Right forelimb (tissue), 1 donor: ENCODE results near the gene TAOK3.
"Not testable (repeated sequence)": the region's sequence is repeated elsewhere in the genome, so short reads cannot be mapped to it uniquely, and the experiment has no call there.

Experiments used
- DNase-seq: peaks from one replicate; pipeline ENCODE4 v3.0.0-alpha.2; 2018

The TAOK3 gene

DNA sequence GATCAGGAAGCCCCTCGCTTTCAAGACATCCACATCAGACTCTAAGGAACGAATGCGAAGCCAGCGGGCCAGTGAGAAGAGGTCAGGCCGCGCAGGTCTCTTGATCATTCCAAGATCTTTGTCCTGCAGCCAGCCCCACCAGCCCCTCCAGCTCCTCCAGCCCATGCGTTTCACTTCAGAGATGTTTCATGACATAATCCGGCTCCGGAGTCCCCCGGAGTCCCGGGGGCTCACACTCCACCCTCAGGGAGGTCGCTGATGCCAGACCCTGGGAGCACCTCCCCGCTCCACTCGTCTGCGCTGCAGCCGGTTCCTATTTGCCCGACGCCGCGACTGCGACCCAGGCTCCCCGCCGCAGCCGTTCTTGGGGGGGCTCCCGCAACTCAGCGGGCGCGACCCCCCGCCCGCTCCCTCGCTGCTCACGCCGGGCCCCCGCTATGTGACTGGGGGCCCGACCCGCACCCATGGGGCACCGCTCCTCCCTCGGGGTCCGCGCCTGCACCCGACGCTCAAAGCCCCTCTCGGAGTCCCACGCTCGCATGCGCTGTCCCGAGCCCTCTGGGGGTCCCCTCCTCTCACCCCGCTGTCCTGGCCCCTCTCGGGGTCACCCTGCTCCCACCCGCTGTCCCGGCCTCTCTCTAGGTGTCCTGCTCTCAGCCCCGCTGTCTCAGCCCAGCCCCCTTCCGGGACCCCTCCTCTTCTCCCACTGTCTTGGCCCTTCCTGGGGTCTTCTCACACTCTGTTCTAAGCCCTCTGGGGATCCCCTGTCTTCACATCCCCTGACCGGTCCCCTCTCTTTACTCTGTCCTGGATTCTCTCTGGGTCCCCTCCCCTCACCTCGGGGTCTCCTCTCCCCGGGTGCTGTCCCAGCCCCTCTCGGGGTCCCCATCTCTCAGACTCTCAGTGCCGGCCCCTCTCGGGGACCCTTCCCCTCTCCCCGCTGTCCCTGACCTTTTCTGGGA is 1.1 kb downstream of the TAOK3 start:
- DNase-seq: no peak

DNA sequence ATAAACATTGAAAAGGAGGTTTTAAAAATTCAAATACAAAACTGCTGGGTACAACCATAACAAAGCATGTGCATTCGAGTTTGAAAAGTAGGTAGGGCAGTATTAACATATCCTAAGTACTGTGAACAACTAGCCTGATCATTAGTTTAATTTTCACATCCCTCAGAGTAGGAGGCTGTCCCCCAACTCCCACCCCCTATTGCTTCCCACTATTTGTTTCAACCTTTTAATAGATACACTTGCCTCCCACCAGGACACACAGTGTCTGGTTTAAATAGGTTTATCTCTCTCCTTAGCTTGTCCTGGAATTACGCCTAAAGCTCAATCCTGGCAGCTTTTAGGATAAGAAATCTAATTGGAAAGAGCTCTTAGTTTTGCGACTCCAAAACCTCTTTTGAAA is 2.1 kb downstream of the TAOK3 start:
- DNase-seq: no peak

DNA sequence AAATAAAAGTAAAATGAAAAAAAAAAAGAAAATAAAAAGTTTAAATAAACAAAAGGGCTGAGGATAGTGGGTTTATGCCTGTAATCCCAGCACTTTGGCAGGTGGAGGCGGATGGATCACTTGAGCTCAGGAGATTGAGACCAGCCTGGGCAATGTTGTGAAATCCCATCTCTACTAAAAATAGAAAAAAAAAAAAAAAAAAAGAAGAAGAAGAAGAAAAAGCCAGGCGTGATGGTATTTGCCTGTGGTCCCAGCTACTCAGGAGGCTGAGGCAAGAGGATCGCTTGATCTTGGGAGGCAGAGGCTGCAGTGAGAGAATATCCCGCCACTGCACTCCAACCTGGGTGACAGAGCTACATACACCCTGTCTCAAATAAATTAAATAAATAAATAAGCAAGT is 3.9 kb downstream of the TAOK3 start:
- DNase-seq: no peak

DNA sequence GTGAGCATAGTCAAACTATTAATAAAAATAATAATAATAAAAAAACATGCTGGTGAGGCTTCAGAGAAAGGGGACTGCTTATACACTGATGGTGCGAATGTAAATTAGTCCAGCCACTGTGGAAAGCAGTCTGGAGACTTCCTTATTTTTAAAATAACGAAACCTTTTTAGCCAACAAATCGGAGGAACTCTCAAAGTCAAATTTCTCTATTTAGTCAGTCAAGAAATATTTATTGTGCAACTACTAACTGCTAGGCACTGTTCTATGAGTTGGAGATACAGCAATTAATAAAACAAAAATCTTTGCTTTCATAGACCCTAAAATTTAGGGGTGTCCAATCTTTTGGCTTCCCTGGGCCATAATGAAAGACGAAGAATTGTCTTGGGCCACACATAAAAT is 10.8 kb downstream of the TAOK3 start:
- no peak for DNase-seq

DNA sequence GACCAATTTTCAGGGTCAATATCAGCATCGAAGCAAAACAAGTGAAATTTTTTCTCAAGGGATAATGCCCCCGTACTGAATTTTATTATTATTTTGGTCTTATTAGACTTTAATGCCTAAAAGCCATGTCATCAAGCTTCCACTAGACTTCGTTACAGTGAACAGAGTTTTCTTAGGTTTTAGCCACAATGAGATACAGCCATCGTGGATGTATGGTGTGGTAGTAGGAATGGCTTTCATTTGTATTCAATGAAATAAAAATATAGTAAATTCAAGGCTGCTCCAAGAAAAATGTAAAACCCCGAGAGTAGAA is 11.7 kb downstream of the TAOK3 start:
- DNase-seq: no peak

DNA sequence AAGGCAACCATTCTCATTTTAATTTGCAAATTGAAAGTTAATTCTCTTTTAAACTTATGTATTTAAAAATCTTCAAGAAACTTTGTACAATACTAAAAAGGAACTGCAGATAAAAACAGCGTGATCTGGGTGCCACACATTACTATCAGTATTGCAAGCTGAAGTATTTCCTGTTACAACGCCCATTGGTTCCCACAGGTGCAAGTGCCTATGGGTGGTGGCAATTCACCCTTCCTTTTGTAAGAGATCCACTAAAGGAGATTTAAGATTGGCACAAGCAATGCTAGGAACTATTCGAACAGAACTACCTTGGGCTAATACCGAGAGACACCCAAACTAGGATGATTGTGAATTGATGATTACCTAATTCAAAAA is 13.2 kb downstream of the TAOK3 start:
- no peak for DNase-seq

DNA sequence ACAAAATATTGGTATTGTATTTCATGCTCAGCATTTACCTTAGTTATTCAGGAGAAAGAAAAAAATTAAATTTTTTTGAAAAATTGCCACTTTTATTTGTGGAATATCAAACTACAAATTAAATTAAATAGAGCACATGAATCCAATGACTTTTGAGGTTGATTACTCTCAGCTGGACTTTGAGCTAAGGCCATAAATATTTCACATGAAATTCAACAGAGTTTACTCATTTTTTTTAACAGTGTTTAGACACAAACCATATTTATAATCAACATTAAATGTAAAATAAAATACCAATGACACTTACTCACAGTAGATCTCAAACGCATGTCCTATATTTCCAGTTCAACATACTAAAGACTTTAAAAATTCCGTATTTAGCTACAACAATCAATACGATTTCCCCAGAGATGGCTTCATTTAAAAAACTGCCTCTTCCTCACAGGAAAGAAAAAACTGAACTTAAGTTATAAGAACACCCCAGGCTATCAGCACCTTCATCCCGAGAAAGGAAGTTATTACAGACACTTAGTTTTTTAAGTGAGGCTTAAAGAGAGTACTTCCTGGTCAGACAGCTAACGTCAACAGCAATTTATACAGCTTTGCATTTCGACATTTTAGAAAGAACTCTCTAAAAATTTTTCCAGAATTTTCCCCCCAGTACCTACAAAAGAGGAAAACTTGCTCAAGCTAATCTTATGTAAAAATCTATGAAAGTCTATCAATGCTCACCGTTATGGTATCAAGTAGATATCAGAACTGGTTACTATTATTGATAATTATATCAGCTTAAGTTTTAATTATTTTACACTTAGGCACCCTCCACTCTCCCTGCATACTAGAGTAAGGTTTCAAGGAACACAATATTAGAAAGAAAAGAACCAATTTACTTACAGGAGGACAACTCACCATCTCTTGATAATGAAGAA is 13.8 kb downstream of the TAOK3 start:
- DNase-seq: no peak

DNA sequence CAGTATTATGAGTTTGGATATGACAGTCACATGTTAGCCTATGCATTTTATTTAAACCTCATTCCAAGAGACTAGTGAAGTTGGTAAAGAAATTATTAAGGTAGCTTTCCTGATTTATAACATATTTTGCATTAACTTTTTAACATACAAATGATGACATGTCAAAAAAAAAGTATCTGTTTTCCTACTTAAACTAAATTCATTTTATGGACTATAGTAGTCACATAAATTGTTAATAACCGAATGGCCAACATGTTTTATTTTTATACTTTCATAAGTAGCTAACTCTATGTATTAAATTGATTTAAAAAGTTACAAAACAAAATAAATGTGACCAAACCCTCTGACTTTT is 14.7 kb downstream of the TAOK3 start:
- no peak for DNase-seq

DNA sequence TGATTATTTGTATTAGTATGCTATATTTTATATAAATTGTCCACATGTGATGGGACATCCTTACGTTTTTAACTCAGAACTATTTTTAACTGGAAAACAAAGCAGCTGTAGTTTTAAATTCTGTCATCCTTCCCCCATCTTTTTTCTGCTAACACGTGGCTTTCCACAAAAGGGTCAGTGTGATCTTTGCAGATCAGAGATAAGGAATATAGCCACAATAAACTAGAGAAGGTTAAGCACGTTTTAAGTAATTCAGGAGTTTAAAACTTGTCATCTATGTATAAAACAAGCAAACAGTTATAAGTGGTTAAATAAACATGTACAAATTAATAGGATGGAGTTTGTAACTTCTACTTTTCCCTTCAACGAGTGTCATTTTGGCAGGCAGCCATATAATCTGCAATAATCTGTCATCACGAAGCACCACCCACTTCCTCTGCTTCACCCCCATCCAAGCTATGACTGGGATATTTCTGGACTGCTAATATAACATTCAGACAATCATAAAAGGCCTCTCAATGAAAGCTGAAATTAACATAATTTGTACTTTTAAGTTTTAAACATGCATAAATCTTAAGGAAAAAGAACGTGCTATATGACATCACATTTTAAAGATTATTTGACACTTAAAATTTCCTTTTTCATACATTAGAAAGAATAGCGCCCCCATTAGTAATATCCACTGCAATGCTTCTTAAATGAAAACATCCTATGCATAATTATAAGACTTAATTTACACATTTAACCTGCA is 15.3 kb downstream of the TAOK3 start:
- DNase-seq: no peak

DNA sequence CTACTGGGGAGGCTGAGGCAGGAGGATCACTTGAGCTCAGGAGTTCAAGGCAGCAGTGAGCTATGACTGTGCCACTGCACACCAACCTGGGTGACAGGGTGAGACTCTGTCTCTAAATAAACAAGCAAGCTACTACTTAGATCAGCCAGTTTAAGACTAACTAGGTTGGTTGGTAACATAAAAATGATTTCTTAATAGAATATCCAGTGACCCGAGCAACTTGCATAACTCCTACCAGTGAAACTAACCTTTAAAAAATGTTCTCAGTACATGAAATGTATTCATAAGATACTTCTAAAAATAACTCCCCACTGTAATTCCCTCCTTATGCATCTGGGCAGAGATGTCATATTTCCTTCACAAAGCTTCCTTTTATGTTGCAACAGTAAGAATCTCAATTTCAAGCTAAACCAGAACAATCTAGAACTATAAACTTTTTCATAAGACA is 15.9 kb downstream of the TAOK3 start:
- DNase-seq: no peak

DNA sequence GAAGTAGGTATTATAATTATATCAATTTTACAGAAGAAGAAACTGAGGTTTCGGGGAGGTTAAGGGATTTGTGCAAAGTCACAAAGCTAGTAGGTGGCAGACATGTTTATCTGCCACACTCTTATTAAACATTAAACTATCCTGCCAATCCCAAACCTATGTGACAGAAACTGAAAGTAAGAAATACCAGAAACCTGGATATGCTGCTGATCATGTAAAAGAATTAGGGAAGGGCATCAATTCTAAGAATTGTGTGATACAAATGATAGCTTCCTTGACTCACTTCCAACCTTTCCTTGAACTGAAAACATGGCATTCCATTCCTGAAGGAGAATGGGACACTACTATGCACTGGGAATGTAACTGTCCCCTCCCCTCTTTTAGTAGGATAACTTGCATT is 16.9 kb downstream of the TAOK3 start:
- no peak for DNase-seq

DNA sequence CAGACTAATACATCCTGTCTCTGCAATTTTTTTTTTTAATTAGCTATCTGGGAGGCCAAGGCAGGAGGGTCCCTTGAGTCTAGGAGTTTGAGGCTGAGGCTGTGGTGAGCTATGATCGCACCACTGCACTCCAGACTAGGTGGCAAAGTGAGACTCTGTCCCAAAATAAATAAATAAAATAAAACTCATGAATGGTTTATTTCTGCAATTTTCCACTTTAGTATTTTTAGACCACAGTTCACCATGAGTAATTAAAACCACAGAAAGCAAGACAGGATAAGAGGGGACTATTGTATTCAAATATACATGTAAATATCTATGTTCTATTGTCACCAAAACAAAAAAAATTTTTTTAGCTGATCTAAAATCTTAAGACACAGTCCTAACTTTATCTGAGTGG is 17.8 kb downstream of the TAOK3 start:
- no peak for DNase-seq

DNA sequence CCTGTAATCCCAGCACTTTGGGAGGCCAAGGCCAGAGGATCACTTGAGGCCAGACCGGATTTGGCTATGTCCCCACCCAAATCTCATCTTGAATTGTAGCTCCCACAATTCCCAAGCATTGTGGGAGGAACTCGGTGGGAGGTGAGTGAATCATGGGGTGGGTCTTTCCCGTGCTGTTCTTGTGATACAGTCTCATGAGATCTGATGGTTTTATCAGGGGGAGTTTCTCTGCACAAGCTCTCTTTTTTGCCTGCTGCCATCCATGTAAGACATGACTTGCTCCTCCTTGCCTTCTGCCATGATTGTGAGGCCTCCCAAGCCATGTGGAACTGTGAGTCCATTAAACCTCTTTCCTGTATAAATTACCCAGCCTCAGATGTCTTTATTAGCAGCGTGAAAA is 18.2 kb downstream of the TAOK3 start:
- not testable (repeated sequence) for DNase-seq

DNA sequence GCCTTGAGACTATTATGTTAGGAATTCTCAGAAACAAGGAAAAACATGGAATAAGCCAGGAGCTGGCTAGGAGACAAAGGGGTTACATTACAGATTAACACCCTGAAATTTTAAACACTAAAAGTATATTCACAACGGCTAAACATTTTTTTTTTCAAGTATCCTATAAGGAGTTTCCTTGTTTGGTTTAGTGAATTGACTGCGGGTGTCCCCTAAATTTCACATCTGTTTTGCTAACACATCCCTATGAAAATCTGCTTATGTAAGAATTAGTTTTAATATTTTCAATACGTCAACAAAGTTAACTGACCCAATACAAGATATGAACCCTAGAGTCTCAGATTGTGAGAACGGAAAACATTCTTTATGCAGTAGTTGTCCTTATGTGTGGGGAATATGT is 19.0 kb downstream of the TAOK3 start:
- DNase-seq: no peak

DNA sequence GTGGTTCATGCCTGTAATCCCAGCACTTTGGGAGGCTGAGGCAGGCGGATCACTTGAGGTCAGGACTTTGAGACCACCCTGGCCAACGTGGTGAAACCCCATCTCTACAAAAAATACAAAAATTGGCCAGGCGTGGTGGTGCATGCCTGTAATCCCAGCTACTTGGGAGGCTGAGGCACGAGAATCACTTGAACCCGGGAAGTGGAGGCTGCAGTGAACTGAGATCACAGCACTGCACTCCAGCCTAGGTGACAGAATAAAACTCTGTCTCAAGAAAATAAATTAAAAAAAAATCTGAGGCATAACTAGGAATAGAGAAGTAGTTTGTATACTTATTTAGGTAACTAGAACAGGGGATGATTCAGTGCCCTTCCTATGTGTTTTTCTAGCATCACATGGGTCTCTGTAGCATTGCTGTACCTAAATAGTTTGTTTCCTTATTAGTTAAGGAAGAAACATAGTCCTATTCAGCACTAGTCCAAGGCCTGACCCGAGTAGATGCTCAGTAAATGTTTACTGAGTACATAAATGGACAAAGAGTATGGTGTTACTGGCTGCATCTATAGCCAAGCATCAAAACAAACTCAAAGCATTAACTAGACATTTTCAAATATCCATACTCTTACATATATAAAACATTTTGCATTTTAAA is 21.7 kb downstream of the TAOK3 start:
- no peak for DNase-seq

DNA sequence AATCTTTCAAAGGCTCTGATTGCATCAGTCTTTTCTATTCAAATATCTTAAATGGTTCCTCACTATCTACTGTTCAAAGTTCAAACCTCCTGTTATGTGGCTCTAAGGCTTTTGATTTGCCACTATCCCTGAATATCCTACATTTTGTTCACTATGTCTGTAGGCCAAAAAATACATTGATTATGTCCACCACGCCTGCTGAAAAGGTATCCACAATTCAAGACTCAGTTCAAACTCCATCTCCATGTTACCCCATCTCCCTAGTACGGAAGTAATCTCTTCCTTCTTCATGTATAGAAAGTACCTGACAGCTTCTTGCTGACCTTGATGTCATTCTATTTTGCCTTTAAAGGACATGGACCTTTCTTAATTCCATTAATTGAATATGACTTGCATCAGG is 24.8 kb downstream of the TAOK3 start:
- DNase-seq: no peak

DNA sequence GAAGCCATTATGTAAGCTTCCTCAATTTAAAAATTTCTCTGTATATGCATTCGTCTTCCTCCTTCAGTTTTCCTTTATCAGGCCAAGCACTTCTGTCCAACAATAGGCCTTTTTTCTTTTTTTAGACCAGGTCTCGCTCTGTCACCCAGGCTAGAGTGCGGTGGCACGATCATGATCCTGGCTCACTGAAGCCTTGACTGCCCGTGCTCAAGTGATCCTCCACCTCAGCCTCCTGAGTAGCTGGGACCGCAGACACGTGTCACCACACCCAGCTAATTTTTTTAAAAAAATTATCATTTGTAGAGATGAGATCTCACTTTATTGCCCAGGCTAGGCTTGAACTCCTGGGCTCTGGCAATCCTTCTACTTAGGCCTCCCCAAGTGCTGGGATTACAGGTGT is 25.8 kb downstream of the TAOK3 start:
- no peak for DNase-seq

DNA sequence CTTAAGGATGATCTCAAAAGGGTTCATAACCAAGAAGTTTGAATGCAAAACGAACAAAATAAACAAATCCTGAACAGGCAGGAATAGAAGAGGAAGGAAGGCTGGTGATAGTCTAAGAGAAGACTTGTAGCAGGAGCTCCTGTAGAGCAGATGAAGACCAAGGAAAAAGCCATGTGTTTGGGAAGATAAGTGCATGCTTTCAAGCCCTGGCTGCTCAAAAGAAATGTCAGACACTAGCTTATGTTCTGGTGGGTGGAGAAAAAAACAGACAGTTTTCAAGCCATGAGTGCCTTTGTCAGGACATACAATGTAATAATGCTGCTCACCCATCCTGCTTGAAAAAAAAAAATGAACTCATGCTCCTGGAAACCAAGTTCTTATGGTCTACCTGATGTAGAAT is 27.4 kb downstream of the TAOK3 start:
- DNase-seq: no peak

DNA sequence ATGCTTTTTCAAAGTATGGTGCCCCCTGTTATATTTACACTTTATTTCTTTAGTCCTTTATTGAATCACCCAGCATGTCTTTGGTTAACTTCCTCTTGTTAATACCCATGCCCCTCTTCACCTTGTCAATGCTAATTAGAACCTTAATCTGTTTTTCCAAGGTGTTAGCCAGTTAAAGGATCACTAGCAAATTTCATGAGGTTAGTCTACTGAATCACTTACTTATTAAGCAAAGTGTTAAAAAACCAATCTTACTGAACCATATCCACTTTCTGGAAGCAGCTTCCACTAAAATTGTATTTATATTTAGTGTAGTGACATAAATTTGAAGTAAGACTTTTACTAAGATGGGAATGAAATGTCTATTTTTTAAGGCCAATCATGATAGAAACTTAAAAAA is 27.9 kb downstream of the TAOK3 start:
- no peak for DNase-seq

DNA sequence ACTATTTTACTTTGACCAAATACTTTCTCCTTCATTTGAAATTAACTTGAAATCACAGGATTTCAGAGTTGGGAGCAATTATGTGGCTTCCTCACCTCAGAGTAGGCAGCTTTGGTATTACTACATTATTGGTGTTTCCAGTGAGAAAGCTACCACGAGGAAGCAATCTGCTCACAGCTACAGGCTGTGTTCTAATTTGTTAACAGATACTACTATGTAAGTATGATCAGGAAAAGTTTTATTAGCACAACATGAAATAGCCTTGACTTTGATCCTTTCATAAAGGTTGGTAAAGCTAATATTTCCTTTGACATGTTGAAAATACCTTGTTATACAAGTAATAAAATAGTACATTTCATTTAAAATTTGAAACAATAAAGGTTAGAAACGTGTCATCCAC is 30.6 kb downstream of the TAOK3 start:
- no peak for DNase-seq

DNA sequence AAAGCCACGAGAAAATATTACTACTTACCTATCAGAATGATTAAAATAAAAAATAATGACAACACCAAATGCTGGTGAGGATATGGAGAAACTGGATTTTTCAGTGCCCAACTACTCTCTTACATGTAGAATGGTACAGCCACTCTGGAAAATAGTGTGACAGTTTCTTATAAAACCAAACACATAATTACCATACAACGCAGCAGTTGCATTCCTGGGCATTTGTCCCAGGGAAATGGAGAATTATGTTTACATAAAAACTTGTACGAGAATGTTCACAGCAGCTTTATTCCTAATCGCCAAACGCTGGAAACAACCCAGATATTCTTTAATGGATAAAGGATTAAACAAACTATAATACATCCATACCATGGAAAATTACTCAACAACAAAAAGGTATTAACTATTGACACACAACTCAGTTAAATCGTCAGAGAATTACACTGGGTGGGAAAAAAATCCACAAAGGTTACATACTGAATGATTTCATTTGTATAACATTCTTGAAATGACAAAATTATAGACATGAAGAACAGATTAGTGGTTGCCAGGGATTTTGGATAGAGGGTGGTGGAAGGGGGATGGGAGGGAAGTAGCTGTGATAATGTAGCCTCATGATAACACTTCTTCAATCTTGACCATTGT is 35.4 kb downstream of the TAOK3 start:
- no peak for DNase-seq

DNA sequence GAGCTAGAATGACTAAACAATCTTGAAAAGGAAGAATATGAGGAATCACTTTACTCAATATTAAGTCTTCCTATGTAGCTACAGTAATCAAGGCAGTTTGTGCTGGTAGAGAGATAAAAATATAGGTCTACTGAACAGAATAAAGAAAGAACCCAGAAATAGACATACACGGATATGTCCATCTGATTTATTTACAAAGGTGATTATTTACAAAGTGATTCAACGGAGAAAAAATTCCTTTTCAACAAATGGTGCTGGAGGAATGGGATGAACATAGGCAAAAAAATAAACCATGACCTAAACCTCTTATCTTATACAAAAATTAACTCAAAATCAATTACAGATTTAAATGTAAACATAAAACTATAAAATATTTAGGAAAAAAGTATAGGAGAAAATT is 36.6 kb downstream of the TAOK3 start:
- DNase-seq: no peak
